Ovary (tissue), 3 donors: ENCODE measurements around the gene CD300A.

Experiments
- POLR2A ChIP-seq: fragments of 450-650 bp; IDR thresholded peaks from one replicate; pipeline ENCODE4 v1.6.1; 2017; ENCODE audit warnings: antibody characterized with exemption, mild to moderate bottlenecking, moderate library complexity
- TF ChIP-seq, protein P1 (sequence below), 3 donors: fragments of 450-650 bp in 2 of 3; fragments of 200-600 bp in 1 of 3; IDR thresholded peaks; one replicate each; pipeline versions ENCODE4 v1.5.1 to v1.8.0; 2016 to 2022; ENCODE audit warnings: antibody characterized with exemption in 3 of 3, mild to moderate bottlenecking in 1 of 3
- donor health status: DM: no; HTN: no; CAD: no.

- TF ChIP-seq, protein P1, sequence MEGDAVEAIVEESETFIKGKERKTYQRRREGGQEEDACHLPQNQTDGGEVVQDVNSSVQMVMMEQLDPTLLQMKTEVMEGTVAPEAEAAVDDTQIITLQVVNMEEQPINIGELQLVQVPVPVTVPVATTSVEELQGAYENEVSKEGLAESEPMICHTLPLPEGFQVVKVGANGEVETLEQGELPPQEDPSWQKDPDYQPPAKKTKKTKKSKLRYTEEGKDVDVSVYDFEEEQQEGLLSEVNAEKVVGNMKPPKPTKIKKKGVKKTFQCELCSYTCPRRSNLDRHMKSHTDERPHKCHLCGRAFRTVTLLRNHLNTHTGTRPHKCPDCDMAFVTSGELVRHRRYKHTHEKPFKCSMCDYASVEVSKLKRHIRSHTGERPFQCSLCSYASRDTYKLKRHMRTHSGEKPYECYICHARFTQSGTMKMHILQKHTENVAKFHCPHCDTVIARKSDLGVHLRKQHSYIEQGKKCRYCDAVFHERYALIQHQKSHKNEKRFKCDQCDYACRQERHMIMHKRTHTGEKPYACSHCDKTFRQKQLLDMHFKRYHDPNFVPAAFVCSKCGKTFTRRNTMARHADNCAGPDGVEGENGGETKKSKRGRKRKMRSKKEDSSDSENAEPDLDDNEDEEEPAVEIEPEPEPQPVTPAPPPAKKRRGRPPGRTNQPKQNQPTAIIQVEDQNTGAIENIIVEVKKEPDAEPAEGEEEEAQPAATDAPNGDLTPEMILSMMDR (IDR thresholded peaks at IDR 0.05) = no peak
- TF ChIP-seq POLR2A = no peak
Measured at GRCh38 chr17:74521701-74522201, 55.3 kb downstream of the CD300A start.
